SK-N-SH (cell line): Measurements from ENCODE around the gene EPS8L2. TPM values are rescaled to one million over a fixed set of nuclear protein-coding genes. Genes with fewer than 3 reads are reported as not detected.

Experiments
- CTCF ChIA-PET: fragments of 300-600, 350-600 bp; formaldehyde crosslinking; extraction: SDS; loops from one replicate; lab custom pipeline; 2021; lab: Yijun Ruan, JAX
- POLR2A ChIA-PET: fragments of 350-600 bp; sonication (Branson Sonifier 250); formaldehyde crosslinking; extraction: SDS; loops from one replicate; lab custom pipeline; 2020; ENCODE audit warnings: antibody characterized with exemption, inconsistent platforms; lab: Yijun Ruan, JAX
- DNase-seq: peaks from one replicate; pipeline ENCODE4 v3.0.0; 2012
- H2AFZ ChIP-seq: fragments of 200-600 bp; sonication (generic); 2 replicates; pipeline ENCODE4 v1.8.1; 2016; ENCODE audit warnings: antibody characterized with exemption, mild to moderate bottlenecking, low read depth
- H3F3A ChIP-seq: fragments of 200-600 bp; sonication (generic); replicated peaks from 2 replicates; pipeline ENCODE3; 2016; ENCODE audit warnings: antibody characterized with exemption, mild to moderate bottlenecking; ENCODE audit not compliant: insufficient read depth
- H3K27ac ChIP-seq, 2 experiments: fragments of 200-500 bp in 1 of 2; fragments of 200-600 bp in 1 of 2; sonication (Bioruptor generic) in 1 of 2; sonication (generic), shearing (Covaris generic) in 1 of 2; 2 replicates each; pipeline versions ENCODE4 v1.5.1 to v1.6.1; 2014 to 2016; ENCODE audit warnings: low read depth in 2 of 2, inconsistent platforms in 1 of 2, low read length in 1 of 2, mild to moderate bottlenecking in 1 of 2, mixed read lengths in 1 of 2
- H3K27me3 ChIP-seq: fragments of 200-600 bp; sonication (generic), shearing (Covaris generic); 2 replicates; pipeline ENCODE4 v1.6.1; 2016; ENCODE audit warnings: mixed run types; ENCODE audit not compliant: insufficient read depth
- H3K36me3 ChIP-seq, 2 experiments: fragments of 200-500 bp in 1 of 2; fragments of 200-600 bp in 1 of 2; sonication (Bioruptor generic) in 1 of 2; sonication (generic) in 1 of 2; replicated peaks in 1 of 2; 2 replicates each; pipeline versions ENCODE3 to v1.5.1; 2014 to 2016; ENCODE audit warnings: low read length in 1 of 2, mild to moderate bottlenecking in 1 of 2; ENCODE audit not compliant: insufficient read depth in 2 of 2, control insufficient read depth in 1 of 2
- H3K4me1 ChIP-seq, 2 experiments: fragments of 200-500 bp in 1 of 2; fragments of 200-600 bp in 1 of 2; sonication (Bioruptor generic) in 1 of 2; sonication (generic), shearing (Covaris generic) in 1 of 2; 2 replicates each; pipeline versions ENCODE4 v1.5.1 to v1.6.1; 2014 to 2016; ENCODE audit warnings: low read depth in 1 of 2, low read length in 1 of 2, mixed run types in 1 of 2; ENCODE audit not compliant: insufficient read depth in 2 of 2, control insufficient read depth in 1 of 2
- H3K4me2 ChIP-seq: fragments of 200-600 bp; sonication (generic), shearing (Covaris generic); 2 replicates; pipeline ENCODE4 v1.6.1; 2017; ENCODE audit warnings: mixed run types
- H3K4me3 ChIP-seq, 2 experiments: fragments of 200-500 bp in 1 of 2; fragments of 200-600 bp in 1 of 2; sonication (Bioruptor generic) in 1 of 2; sonication (generic), shearing (Covaris generic) in 1 of 2; 2 replicates each; pipeline versions ENCODE4 v1.5.1 to v1.8.1; 2014 to 2016; ENCODE audit warnings: low read depth in 2 of 2, inconsistent platforms in 1 of 2, low read length in 1 of 2, mild to moderate bottlenecking in 1 of 2, mixed read lengths in 1 of 2, moderate library complexity in 1 of 2
- H3K79me2 ChIP-seq: fragments of 200-600 bp; sonication (generic); 2 replicates; pipeline ENCODE4 v1.8.1; 2017; ENCODE audit warnings: mild to moderate bottlenecking; ENCODE audit not compliant: insufficient read depth
- H3K9ac ChIP-seq: fragments of 200-600 bp; sonication (generic); 2 replicates; pipeline ENCODE4 v1.6.1; 2017; ENCODE audit warnings: mixed run types
- H3K9me2 ChIP-seq: fragments of 200-600 bp; sonication (generic); 2 replicates; pipeline ENCODE4 v1.6.1; 2017; ENCODE audit warnings: mixed run types
- H3K9me3 ChIP-seq: fragments of 200-600 bp; sonication (generic); 2 replicates; pipeline ENCODE4 v1.6.1; 2017; ENCODE audit warnings: mixed run types, mild to moderate bottlenecking, moderate library complexity
- H4K20me1 ChIP-seq: fragments of 200-600 bp; sonication (generic); 2 replicates; pipeline ENCODE4 v1.6.1; 2017; ENCODE audit warnings: mild to moderate bottlenecking, mixed run types; ENCODE audit not compliant: insufficient read depth
- ELF1 ChIP-seq: IDR thresholded peaks from 2 replicates; pipeline ENCODE4 v1.4.0; 2012
- FOSL2 ChIP-seq: IDR thresholded peaks from 2 replicates; pipeline ENCODE4 v1.4.0; 2012; ENCODE audit warnings: low read depth, mild to moderate bottlenecking, moderate library complexity, borderline replicate concordance
- FOXJ3 ChIP-seq: sonication (generic); formaldehyde crosslinking; IDR thresholded peaks from 2 replicates; pipeline ENCODE4 v1.5.1; 2020; ENCODE audit warnings: mild to moderate bottlenecking, missing genetic modification reagents
- GABPA ChIP-seq: IDR thresholded peaks from 2 replicates; pipeline ENCODE4 v1.4.0; 2012; ENCODE audit warnings: low read depth, mild to moderate bottlenecking
- GATA2 ChIP-seq: sonication (generic); formaldehyde crosslinking; IDR thresholded peaks from 2 replicates; pipeline ENCODE4 v1.5.0; 2020; ENCODE audit warnings: mild to moderate bottlenecking, missing genetic modification reagents
- NFIC ChIP-seq: IDR thresholded peaks from 2 replicates; pipeline ENCODE4 v1.4.0; 2012; ENCODE audit warnings: borderline replicate concordance
- RAD21 ChIP-seq: IDR thresholded peaks from 2 replicates; pipeline ENCODE4 v1.6.1; 2012; ENCODE audit warnings: mild to moderate bottlenecking, low read length
- RFX5 ChIP-seq: IDR thresholded peaks from 2 replicates; pipeline ENCODE4 v1.6.1; 2012; ENCODE audit warnings: mild to moderate bottlenecking, improper control_type of control experiment, low read length
- SIN3A ChIP-seq: IDR thresholded peaks from 2 replicates; pipeline ENCODE4 v1.6.1; 2012; ENCODE audit warnings: low read depth, mild to moderate bottlenecking, low read length, moderate library complexity, borderline replicate concordance
- TAF1 ChIP-seq: IDR thresholded peaks from 2 replicates; pipeline ENCODE4 v1.6.1; 2012; ENCODE audit warnings: low read depth, mild to moderate bottlenecking, low read length, moderate library complexity, borderline replicate concordance
- TCF12 ChIP-seq: IDR thresholded peaks from 2 replicates; pipeline ENCODE4 v1.4.0; 2012
- WGBS: methylation state at CpG from one replicate; pipeline ENCODE4 v1.1.6; 2017; ENCODE audit warnings: low lambda C conversion rate; 5-methylcytosine and 5-hydroxymethylcytosine counted together
- polyA plus RNA-seq, 3 experiments: library from polyadenylated mRNA; depleted of rRNA; stranded (reverse); fragments of >200 nt; gene quantifications; 2 replicates each; pipeline ENCODE4 v1.2.3, GENCODE V29; 2012
- TF ChIP-seq, protein P1 (sequence below): fragments of 150-350 bp; IDR thresholded peaks from 2 replicates; pipeline ENCODE4 v1.6.1; 2017; ENCODE audit warnings: antibody characterized with exemption, low read length, low read depth, borderline replicate concordance
- TF ChIP-seq, protein P2 (sequence below): fragments of 200-600 bp; sonication (generic); IDR thresholded peaks from 2 replicates; pipeline ENCODE4 v1.6.1; 2017; ENCODE audit warnings: antibody characterized with exemption, mild to moderate bottlenecking, moderate library complexity

The EPS8L2 gene
- polyA plus RNA-seq, 1 of the 3 experiments (the other 2 are of a cell fraction), result 0.74 TPM

DNA sequence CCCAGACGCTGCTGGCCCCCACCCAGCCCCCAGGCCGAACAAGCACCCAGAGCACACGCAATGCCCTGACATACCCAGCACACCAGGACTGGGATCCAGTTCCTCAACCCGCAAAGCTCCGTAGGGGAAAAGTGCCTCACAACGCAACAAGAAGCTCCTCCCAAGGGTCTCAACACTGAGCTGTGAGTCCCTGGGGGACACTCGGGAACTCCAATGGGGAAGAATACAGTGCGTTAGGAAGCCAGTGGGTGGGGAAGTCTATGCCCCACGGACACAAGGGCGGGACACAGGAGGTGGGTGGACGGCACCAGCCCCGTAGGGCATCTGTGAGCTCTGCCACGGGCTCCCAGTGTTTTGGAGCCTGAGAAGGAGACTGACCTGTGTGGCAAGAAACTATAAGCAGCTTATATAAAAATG is 12.6 kb upstream of the EPS8L2 start:
- H3K4me2 ChIP-seq, result peak overlapping the region; percentile 78
- H4K20me1 ChIP-seq, result peaks cover 16% of the 10 kb centered on the region
- peaks cover under 1 to 10% of the 10 kb centered on the region in 2 experiments for H3K36me3 ChIP-seq
- 0 out of 4 replicates have a peak overlapping the region, but pooled peaks of 1 of the 2 experiments have one; percentile 25 for H3K27ac ChIP-seq
- H3K27me3 ChIP-seq, result no peaks in the 10 kb centered on the region
- POLR2A ChIA-PET, result no interaction called here
- no peak for TF ChIP-seq RFX5
- TF ChIP-seq, protein P1, sequence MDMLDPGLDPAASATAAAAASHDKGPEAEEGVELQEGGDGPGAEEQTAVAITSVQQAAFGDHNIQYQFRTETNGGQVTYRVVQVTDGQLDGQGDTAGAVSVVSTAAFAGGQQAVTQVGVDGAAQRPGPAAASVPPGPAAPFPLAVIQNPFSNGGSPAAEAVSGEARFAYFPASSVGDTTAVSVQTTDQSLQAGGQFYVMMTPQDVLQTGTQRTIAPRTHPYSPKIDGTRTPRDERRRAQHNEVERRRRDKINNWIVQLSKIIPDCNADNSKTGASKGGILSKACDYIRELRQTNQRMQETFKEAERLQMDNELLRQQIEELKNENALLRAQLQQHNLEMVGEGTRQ, result no peak
- TF ChIP-seq NFIC, result no peak
- no peak for TF ChIP-seq SIN3A
- TF ChIP-seq GATA2 (CRISPR knock-in tag), result no peak
- TF ChIP-seq, all 33 proteins: peak for 0
- Histone ChIP-seq H3K4me3 (peak overlapping the region; percentile 48 to 89), H3K9ac (peak overlapping the region; percentile 11; the same call in 1 of the 2 replicates), H3K9me3 (no peaks in the 10 kb centered on the region), H3K9me2 (no peaks in the 10 kb centered on the region), H3K79me2 (peaks cover 47% of the 10 kb centered on the region), H3K4me1 (peaks cover 13 to 19% of the 10 kb centered on the region in 2 experiments; a peak in 2 of 4 replicates), H2AFZ (no peak overlapping the region), H3F3A (no peaks in the 10 kb centered on the region)
- DNase-seq, result no peak
- CTCF ChIA-PET, result interaction anchor here (0.5 to 11.4 kb wide), 2 partner anchors 30 to 46 kb away, joined by 3 to 122 read pairs; no protein-coding TSS in a partner anchor
- WGBS, result 73% methylated on average over 13 of the region's 13 CpGs

DNA sequence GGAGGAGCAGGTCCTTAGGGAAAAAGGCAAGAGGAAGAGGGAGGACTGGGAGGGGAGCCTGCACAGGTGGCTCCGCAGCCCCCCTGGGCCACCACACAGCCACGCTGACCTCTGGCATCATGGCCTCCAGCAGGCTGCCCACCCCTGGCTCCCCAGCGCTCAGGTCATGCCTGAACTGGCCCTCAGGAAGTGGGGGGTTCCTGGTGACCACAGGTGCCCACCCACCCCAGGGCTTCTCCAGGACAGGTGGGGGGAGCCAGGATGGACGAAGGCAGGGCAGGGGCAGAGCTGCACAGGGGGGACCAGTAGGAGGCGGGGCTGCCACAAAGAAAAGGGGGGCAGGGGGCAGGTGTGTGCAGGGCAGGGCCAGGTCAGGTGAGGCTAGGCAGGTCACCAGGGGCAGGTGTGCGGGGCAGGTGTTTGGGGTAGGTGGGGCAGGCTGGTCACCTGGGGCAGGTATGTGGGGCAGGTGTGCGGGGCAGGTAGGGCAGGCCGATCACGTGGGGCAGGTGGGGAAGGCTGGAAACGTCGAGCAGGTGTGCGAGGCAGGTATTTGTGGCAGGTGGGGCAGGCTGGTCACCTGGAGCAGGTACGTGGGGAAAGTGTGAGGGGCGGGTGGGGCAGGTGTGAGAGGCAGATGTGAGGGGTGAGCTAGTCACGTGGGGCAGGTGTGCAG is 12.0 kb upstream of the EPS8L2 start:
- H3K27me3 ChIP-seq, result no peaks in the 10 kb centered on the region
- CTCF ChIA-PET, result interaction anchor here (0.5 to 11.4 kb wide), 2 partner anchors 30 to 46 kb away, joined by 3 to 122 read pairs; no protein-coding TSS in a partner anchor
- peaks cover 47% of the 10 kb centered on the region for H3K79me2 ChIP-seq
- DNase-seq, result no peak
- H2AFZ ChIP-seq, result no peak overlapping the region
- H3K36me3 ChIP-seq, result peaks cover 0 to 5% of the 10 kb centered on the region in 2 experiments
- TF ChIP-seq ELF1, result no peak
- TF ChIP-seq FOXJ3 (CRISPR knock-in tag), result no peak
- TF ChIP-seq GABPA, result no peak
- TF ChIP-seq FOSL2, result no peak
- no peak for TF ChIP-seq RFX5
- no peak for TF ChIP-seq TCF12
- no peak for TF ChIP-seq NFIC
- TF ChIP-seq RAD21, result no peak
- TF ChIP-seq TAF1, result no peak
- TF ChIP-seq, protein P2, sequence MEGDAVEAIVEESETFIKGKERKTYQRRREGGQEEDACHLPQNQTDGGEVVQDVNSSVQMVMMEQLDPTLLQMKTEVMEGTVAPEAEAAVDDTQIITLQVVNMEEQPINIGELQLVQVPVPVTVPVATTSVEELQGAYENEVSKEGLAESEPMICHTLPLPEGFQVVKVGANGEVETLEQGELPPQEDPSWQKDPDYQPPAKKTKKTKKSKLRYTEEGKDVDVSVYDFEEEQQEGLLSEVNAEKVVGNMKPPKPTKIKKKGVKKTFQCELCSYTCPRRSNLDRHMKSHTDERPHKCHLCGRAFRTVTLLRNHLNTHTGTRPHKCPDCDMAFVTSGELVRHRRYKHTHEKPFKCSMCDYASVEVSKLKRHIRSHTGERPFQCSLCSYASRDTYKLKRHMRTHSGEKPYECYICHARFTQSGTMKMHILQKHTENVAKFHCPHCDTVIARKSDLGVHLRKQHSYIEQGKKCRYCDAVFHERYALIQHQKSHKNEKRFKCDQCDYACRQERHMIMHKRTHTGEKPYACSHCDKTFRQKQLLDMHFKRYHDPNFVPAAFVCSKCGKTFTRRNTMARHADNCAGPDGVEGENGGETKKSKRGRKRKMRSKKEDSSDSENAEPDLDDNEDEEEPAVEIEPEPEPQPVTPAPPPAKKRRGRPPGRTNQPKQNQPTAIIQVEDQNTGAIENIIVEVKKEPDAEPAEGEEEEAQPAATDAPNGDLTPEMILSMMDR, result no peak
- TF ChIP-seq, all 33 proteins: peak for 0
- Histone ChIP-seq H3K4me2 (peak overlapping the region; percentile 78), H3K4me3 (peak overlapping the region; percentile 48 to 89), H3K4me1 (peaks cover 13 to 19% of the 10 kb centered on the region in 2 experiments; a peak in 2 of 4 replicates), H3K9ac (peak overlapping the region; percentile 11; the same call in 1 of the 2 replicates), H3K27ac (peak overlapping the region in 1 of 2 experiments; percentile 1; a peak in 1 of 4 replicates), H3F3A (no peaks in the 10 kb centered on the region), H3K9me3 (no peaks in the 10 kb centered on the region), H4K20me1 (peaks cover 16% of the 10 kb centered on the region), H3K9me2 (no peaks in the 10 kb centered on the region)
- WGBS, result 41% methylated on average over 13 of the region's 15 CpGs
- POLR2A ChIA-PET, result interaction anchor here (1.4 kb wide), 1 partner anchor 12 kb away, joined by 5 read pairs; no protein-coding TSS in a partner anchor
